Activated effector memory CD4-positive, alpha-beta T cell treated with Interleukin-2 at 50 U/mL for 16 hours (primary cell): ENCODE measurements around the gene ANKS1B.
"Not testable (repeated sequence)": the region's sequence is repeated elsewhere in the genome, so short reads cannot be mapped to it uniquely, and the experiment has no call there.

ENCODE experiments used
- DNase-seq: peaks from one replicate; pipeline ENCODE4 v3.0.0-alpha.2; 2020

The ANKS1B gene

GRCh38 chr12:98977186-98977585 lies 1007.5 kb downstream of the ANKS1B start:
- no peak for DNase-seq

DNA sequence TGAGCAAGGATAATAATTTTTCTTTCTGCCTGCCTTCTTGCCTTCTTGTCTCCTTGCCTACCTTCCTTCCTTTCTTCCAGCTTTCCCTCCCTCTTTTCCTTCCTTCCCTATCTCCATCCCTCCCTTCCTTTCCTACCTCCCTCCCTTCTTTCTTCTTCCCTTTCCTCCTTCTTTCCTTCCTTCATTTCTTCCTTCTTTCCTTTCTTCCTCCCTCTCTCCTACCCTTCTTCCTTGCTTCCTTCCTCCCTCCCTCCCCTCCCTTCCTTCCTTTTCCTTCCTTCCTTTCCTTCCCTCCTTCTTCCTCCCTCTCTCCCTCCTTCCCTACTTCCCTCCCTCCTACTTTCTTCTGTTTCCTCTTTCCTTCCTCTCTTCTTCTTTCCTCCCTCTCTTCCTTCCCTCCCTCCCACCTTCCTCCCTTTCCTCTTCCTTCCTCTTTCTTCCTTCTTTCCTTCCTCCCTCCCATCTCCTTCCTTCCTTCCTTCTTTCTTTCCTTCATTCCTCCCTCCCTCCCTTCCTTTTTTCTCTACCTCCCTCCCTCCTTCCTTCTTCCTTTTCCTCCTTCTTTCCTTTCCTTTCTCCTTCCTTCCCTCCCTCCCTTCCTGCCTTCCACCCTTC lies 1009.9 kb downstream of the ANKS1B start:
- DNase-seq: no peak

DNA sequence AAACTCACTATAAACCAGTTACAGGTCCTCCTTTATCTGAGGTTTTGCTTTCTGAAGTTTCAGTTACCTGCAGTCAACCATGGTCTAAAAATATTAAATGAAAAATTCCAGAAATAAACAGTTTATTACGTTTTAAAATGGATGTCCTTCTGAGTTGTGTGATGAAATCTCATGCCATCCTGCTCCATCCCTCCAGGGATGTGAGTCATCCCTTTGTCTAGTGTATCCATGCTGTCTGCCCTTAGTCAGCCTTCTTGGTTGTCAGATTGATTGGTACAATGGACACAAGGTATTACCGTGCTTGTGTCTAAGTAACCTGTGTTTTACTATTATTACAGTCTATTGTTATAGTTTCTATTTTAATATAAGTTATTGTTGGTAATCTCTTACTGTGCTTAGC lies 1011.3 kb downstream of the ANKS1B start:
- no peak for DNase-seq

GRCh38 chr12:98970950-98971349 lies 1013.8 kb downstream of the ANKS1B start:
- DNase-seq: no peak

DNA sequence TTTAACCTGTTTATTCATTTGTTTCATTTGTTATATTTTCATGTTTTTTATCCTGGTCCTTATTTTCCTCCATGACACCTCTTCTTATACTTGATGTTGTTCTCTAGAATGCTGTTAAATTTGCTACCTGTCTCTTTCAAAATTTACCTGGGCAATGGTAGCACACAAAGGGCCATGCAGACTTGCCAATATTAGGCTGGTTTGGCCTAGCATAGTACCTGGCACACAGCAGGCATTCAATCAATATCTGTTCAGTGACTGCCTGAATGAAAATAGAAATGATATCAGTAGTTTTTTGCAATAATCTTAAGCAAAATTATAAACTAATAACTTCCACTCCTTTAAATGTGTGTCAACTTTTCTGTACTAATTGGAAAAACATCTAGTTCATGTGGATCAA lies 1014.5 kb downstream of the ANKS1B start:
- no peak for DNase-seq

- no peak for DNase-seq
Observed at GRCh38 chr12:98968896-98969295, 1015.8 kb downstream of the ANKS1B start.

DNA sequence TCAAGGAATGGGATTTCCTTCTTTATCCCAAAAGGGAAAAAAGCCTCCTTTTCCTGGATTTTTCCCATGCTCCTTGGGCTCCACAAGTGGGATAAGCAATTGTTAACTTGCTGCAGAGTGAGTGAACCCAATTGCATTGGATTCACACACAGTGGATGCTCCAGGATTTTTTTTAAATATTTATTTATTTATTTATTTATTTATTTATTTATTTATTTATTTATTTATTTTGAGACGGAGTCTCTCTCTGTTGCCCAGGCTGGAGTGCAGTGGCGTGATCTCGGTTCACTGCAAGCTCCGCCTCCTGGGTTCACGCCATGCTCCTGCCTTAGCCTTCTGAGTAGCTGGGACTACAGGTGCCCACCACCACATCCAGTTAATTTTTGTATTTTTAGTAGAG lies 1027.6 kb downstream of the ANKS1B start:
- not testable (repeated sequence) for DNase-seq

DNA sequence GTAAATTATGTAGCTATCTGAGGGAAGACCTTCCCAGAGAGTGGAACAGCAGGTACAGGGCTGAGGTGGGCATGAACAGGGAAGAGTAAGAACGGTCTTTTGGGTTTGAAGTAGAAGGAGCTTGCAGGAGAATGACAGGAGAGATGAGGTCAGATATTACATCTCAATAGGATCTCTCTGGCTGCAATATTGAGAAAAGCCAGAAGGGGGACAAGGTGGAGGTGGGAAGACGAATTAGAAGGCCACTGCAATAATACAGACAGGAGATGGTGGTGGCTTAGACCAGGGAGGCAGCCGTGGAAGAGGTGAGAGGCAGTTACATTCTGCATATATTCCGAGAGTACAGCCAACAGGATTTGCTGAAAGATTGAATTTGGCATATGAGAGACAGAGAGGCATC lies 1029.5 kb downstream of the ANKS1B start:
- DNase-seq: no peak

- no peak for DNase-seq
Observed at GRCh38 chr12:98954506-98954905, 1030.2 kb downstream of the ANKS1B start.

DNA sequence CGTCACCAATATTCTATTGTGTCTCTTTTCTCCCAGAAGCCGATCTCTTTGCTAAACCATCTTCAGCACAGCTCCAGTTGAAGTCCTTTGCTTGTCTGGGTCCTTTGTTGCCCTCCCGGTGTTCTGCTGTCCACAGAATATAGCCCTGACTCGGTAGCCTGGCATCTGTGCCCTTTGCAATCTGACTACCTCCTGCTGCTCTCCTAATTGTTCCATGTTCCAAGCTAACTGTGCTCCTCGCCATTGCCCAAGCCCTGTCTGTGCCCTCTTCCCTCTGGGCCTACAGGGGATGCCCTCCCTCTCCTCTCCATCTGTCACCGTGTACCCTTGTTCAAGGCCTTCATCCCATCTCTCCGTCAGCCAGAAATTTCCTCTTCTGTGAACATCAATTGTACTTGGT lies 1033.3 kb downstream of the ANKS1B start:
- DNase-seq: no peak

DNA sequence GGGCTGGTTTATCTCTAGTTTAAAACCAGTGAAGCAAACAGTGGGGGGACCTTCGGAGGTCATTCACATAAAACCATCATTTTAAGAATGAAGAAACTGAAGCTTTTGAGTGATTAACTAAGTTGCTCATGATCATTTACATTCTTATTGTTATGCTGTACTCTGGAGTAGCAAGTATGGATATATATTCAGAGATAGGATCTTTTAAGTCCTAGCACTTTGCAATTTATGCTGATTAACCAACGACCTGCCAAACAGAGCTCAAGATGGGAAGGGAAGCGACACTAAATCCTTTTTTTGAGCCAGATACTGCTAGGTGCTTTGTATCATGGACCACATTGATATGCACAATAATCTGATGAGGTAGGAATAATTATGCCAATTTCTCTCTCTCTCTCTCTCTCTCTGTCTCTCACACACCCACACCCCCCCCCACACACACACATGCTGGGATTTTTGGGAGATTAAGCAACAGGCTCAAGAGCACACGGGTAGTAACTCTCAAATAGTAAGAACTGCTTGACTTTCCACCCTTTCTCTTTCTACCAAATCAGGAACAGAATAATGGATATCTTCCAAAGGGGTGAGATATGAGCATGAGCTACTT lies 1036.3 kb downstream of the ANKS1B start:
- no peak for DNase-seq

DNA sequence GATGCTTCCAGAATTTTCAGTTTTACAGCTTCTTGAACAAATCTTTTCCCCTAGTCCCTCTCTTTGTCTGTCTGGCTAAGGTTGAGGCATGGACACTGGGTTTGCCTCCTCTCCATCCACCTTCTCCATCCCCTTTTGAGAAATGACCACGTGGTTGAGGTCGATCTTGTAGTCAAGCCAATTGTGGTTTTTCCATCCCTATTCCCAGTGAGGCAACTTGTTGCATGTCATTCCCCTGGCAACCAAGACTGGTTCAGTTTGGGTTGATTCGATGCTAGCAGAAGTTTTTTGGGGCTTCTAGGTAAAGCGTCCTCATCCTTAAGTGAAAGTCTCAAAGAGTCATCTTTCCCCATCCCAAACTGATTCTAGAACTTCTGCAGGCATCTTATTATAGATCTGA lies 1038.9 kb downstream of the ANKS1B start:
- no peak for DNase-seq

- DNase-seq: no peak
Observed at GRCh38 chr12:98939926-98940325, 1044.8 kb downstream of the ANKS1B start.

DNA sequence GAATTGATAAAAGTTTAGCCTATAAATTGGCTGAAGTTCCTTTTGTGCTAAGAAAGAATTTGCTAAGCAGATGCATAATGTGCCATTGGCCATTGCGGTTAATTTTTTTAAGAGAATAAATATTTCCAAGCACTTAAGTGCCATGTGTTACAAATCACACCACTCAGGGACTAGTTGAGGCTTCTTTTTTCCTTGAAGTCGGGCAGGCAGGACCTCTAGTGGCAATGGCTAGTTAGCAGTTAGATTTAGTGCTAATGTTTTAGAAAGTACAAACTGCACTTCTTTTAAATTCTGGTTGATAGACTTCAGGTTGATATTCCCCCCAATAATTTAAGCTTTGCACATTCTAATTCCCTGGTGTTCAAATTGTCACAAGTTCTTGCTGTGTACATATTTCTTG lies 1045.4 kb downstream of the ANKS1B start:
- DNase-seq: no peak

GRCh38 chr12:98935847-98936246 lies 1048.9 kb downstream of the ANKS1B start:
- no peak for DNase-seq

DNA sequence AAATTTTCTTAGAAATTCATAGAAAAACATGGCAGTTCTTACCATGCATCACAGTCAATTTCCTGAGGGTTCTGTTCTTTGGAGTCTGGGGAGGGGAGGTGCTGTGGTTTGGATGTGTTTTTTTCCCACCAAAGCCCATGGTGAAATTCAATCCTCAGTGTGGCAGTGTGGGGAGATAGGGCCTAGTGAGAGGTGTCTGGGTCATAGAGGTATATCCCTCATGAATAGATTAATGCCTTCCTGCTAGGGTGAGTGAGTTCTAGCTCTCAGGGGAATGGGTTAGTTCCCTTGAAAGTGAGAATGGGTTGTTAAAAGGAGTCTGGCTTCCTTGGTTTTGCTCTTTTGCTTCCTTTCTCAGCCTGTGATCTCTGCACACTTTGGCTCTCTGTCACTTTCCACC lies 1061.9 kb downstream of the ANKS1B start:
- DNase-seq: no peak

DNA sequence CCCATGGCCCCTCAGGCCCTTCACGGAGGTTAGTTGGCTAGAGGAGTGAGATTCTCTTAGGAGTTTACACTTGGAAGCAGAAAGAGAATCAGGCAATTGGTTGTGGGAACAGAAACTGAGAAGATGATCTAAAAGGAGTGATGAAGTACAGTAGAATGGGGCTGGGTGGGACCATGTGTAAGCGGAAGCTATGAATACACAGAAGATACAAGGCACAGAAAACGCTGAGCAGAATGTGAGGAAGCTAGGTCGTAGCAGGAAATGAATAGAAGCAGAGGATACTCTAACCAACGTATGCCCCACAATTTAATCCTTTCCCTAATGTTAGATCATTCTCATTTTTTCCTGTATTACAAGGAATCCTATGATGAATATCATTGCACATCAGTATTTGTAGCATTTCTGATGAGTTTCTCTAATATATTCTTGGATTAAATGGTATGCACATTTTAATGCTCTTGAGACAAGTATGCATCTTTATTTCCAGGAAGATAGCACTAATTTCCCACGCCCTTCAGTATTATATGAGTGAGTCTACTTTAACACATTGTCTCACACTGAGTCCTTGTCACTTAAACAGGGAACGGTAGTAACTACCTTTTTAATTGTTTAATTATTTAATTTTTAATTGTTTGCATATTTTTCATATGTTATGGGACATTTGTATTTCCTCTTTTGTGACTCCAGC lies 1066.4 kb downstream of the ANKS1B start:
- DNase-seq: no peak

DNA sequence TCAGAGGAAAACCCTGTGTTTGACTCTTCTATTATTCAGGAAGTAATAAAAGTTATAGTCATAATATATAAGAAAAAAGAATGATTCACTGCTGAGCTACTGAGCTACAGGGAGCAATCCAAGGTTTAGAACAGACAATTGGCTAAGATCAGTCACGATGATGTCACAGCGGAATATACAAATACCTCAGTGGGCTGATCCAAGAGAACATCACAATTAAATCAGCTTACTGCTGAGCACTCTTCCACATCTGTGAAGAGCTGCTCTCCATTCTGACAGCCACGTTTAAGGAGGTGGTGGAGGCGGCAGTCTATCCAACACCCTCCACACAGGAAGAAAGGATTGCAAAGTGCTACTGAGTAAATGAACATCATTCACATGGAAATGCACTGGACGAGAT lies 1068.6 kb downstream of the ANKS1B start:
- DNase-seq: no peak

- no peak for DNase-seq
Observed at GRCh38 chr12:98912401-98912974, 1072.2 kb downstream of the ANKS1B start.

DNA sequence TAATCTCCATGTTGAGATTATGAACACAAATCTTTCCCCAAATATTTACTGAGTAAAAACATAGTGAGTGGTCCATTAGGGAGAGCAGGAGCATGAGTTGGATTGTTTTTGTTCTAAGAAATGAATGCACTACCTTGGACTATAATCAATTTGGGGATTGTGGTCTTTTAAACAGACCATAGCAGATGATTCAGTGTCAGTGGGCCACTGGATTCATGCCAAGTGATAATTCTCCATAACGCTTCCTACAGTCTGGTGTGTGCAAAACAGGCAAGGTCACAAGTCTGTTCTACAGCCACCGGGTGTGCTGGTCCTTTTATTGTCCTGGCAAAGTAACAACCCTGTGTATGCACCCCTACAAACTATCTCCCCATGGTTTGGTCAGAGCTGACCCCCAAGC lies 1073.3 kb downstream of the ANKS1B start:
- DNase-seq: no peak

GRCh38 chr12:98909746-98910145 lies 1075.0 kb downstream of the ANKS1B start:
- no peak for DNase-seq

GRCh38 chr12:98908866-98909265 lies 1075.9 kb downstream of the ANKS1B start:
- DNase-seq: no peak

DNA sequence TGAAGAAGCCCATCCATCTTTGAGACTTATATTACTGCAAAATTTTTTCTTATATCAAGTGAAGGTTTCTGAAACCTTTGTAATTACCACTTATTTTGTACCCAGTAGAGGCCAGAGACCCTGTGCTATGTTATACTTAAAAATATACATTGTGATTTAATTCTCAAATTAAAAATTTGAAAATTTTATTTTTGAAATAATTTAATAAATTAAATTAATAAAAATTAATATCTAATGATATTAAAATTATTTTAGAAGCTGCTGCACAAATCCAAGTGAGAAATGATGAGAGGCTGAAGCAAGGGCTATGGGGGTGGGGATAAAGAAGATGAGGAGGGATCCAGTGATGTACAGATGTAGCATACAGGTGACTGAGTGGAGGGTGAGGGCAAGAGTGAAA lies 1080.9 kb downstream of the ANKS1B start:
- no peak for DNase-seq

DNA sequence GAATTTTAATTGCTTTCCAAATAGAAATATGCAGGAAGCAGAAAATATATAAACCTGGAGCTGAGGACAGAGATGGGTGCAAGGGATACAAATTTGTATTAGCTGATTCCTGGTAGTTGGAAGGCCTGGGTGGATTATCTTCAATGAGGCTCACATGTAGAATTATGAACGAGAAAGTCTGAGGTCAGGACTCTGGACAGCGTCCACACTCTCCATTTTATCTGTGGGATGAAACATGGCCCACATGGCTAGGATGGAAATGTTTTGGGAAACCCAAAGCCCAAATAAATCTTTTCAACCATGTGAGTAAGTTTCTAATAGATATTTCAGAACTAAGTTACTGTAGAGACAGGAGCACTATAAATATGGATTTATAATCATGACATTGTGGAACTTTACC lies 1083.5 kb downstream of the ANKS1B start:
- no peak for DNase-seq
